Right lobe of liver (tissue), 4 donors: ENCODE measurements around the gene TREH.
"Not testable (repeated sequence)": the region's sequence is repeated elsewhere in the genome, so short reads cannot be mapped to it uniquely, and the experiment has no call there.

Experiments
- CTCF ChIP-seq, 4 donors: fragments of 200-600 bp in 3 of 4; fragments of 450-650 bp in 1 of 4; IDR thresholded peaks; one replicate each; pipeline versions ENCODE4 v1.5.1 to v1.8.0; 2016 to 2022; ENCODE audit warnings: antibody characterized with exemption in 4 of 4, mild to moderate bottlenecking in 2 of 4
- POLR2A ChIP-seq: fragments of 450-650 bp; IDR thresholded peaks from one replicate; pipeline ENCODE4 v1.6.1; 2017; ENCODE audit warnings: antibody characterized with exemption, mild to moderate bottlenecking
- donor health status: DM: no; HTN: no; CAD: no.
- donor health status: DM: no; HTN: no; CAD: no.
- donor health status: DM: no; HTN: yes; CAD: no.

GRCh38 chr11:118688339-118688738, 8.9 kb upstream of the TREH start:
- not testable (repeated sequence) for TF ChIP-seq POLR2A; CTCF (IDR thresholded peaks at IDR 0.05)
